Glutamatergic neuron (in vitro differentiated cells): ENCODE measurements around the gene MCTP2. TPM values are rescaled to one million over a fixed set of nuclear protein-coding genes. Genes with fewer than 3 reads are reported as not detected.

ENCODE experiments used
- DNase-seq: peaks from one replicate; pipeline ENCODE4 v3.0.0; 2022
- H3K27ac Mint-ChIP-seq: one replicate; pipeline ENCODE4 v1.8.0; 2020; ENCODE audit warnings: mild to moderate bottlenecking, mixed read lengths, inconsistent platforms; ENCODE audit not compliant: unreplicated experiment
- H3K27me3 Mint-ChIP-seq: one replicate; pipeline ENCODE4 v1.8.0; 2020; ENCODE audit warnings: mild to moderate bottlenecking, moderate library complexity, mixed read lengths, inconsistent platforms; ENCODE audit not compliant: unreplicated experiment
- H3K36me3 Mint-ChIP-seq: one replicate; pipeline ENCODE4 v1.8.0; 2020; ENCODE audit warnings: mild to moderate bottlenecking, mixed read lengths, inconsistent platforms; ENCODE audit not compliant: unreplicated experiment
- H3K4me1 Mint-ChIP-seq: one replicate; pipeline ENCODE4 v1.8.0; 2020; ENCODE audit warnings: mild to moderate bottlenecking, low read depth, mixed read lengths, inconsistent platforms; ENCODE audit not compliant: unreplicated experiment
- H3K4me3 Mint-ChIP-seq: one replicate; pipeline ENCODE4 v1.8.0; 2020; ENCODE audit warnings: mild to moderate bottlenecking, mixed read lengths, inconsistent platforms; ENCODE audit not compliant: unreplicated experiment
- H3K9me3 Mint-ChIP-seq: one replicate; pipeline ENCODE4 v1.8.0; 2020; ENCODE audit warnings: mild to moderate bottlenecking, moderate library complexity, mixed read lengths, inconsistent platforms; ENCODE audit not compliant: unreplicated experiment
- total RNA-seq: library from RNA; stranded (reverse); fragmentation: NEBNext Ultra II Directional; extraction: Animal tissue kit (Norgen Biotek cat#: 25700); gene quantifications from one replicate; pipeline ENCODE4 v1.2.1, GENCODE V29; 2021; ENCODE audit not compliant: unreplicated experiment
- TF ChIP-seq, protein P1 (sequence below): fragments of 200-600 bp; sonication (generic); IDR thresholded peaks from one replicate; pipeline ENCODE4 v1.5.0; 2021; ENCODE audit not compliant: partially characterized antibody, unreplicated experiment

MCTP2 gene
- total RNA-seq, 1 donor from 2014 or later, result 0.44 TPM

DNA sequence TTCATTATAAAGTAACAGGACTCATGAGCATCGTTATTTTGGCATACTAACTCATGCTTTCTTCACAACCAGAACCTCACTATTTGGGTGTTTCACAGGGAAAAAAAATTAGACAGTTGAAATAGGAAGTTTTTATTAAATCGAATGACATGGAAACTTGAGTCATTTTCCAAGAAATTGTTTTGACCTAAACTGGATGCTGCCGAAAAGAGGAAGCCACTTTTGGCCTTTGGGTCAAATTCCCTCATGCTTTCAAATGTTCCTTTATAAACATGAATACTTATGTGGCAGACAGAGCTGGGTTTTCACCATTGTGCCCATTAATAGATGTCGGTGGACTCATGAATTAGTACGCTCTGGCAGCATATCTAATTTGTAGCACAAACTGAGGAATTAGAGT, 224.9 kb downstream of the MCTP2 start:
- Mint-ChIP-seq H3K9me3 (no peaks in the 10 kb centered on the region), H3K4me1 (peaks cover 1% of the 10 kb centered on the region), H3K27me3 (no peaks in the 10 kb centered on the region), H3K4me3 (no peak overlapping the region), H3K36me3 (no peaks in the 10 kb centered on the region), H3K27ac (no peak overlapping the region)
- TF ChIP-seq, protein P1, sequence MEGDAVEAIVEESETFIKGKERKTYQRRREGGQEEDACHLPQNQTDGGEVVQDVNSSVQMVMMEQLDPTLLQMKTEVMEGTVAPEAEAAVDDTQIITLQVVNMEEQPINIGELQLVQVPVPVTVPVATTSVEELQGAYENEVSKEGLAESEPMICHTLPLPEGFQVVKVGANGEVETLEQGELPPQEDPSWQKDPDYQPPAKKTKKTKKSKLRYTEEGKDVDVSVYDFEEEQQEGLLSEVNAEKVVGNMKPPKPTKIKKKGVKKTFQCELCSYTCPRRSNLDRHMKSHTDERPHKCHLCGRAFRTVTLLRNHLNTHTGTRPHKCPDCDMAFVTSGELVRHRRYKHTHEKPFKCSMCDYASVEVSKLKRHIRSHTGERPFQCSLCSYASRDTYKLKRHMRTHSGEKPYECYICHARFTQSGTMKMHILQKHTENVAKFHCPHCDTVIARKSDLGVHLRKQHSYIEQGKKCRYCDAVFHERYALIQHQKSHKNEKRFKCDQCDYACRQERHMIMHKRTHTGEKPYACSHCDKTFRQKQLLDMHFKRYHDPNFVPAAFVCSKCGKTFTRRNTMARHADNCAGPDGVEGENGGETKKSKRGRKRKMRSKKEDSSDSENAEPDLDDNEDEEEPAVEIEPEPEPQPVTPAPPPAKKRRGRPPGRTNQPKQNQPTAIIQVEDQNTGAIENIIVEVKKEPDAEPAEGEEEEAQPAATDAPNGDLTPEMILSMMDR, result no peak
- no peak for DNase-seq

DNA sequence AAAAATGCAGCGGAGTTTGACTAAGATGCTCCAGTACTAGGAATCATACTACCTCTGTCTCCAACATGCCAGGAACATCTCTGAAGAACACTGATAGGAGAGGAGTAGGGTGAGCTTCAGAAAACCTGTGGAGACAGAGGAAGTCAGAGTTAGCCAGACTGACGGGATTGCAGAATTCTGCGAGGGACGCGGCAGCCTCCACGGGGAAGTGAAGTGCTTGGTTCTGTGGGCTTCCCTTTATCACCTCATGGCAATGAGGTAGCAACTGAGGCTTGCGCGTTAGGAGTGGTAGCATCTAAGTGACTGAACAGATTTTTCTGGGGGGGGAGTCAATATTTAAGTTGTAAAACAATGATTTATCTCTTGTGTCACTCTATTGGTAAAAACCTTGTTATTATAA, 226.3 kb downstream of the MCTP2 start:
- TF ChIP-seq, protein P1, result no peak
- no peaks in the 10 kb centered on the region for H3K9me3 Mint-ChIP-seq
- H3K27ac Mint-ChIP-seq, result no peak overlapping the region
- no peaks in the 10 kb centered on the region for H3K4me1 Mint-ChIP-seq
- no peaks in the 10 kb centered on the region for H3K36me3 Mint-ChIP-seq
- no peak for DNase-seq
- H3K4me3 Mint-ChIP-seq, result no peak overlapping the region
- H3K27me3 Mint-ChIP-seq, result no peaks in the 10 kb centered on the region

DNA sequence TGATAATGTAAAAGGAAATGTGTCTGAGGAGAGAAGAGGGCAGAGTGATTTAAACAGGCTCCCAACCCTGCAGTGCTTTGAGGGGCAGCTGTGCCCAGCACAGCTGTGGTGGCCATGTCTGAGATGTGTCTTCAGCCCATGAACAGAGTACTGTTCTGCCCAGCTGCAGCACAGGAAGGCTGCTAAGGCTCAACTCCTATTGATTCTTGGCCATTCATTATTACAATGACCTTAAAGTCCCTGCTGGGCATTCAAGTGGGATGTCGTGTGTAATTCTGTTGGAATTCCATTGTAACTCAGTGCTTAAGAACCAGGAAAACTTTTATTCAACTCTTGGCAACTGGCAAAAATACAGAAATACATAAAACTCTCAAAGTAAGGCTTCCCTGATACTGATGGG, 229.3 kb downstream of the MCTP2 start:
- Mint-ChIP-seq H3K27me3 (no peaks in the 10 kb centered on the region), H3K4me3 (no peak overlapping the region), H3K36me3 (no peaks in the 10 kb centered on the region), H3K9me3 (no peaks in the 10 kb centered on the region), H3K27ac (no peak overlapping the region), H3K4me1 (no peaks in the 10 kb centered on the region)
- no peak for DNase-seq
- TF ChIP-seq, protein P1, result no peak

DNA sequence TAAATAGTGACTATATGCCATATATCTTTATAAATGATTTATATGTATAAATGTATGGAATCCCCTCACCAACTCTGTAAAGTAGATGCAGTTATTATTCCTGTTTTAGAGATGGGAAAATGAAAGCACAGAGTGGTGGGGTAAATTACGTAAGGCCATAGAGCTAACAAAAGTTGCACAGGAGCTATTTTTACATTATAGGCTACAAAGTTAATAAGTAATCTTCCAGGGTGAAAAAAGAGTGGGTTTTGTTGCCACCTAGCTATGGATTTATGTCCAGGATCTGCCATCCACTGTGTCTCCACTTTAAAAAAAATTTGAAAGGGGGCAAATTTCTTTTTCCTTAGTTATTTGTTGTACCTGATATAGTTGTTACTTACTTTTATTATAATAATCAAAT, 235.7 kb downstream of the MCTP2 start:
- no peak for DNase-seq
- TF ChIP-seq, protein P1, result no peak
- no peaks in the 10 kb centered on the region for H3K27me3 Mint-ChIP-seq

DNA sequence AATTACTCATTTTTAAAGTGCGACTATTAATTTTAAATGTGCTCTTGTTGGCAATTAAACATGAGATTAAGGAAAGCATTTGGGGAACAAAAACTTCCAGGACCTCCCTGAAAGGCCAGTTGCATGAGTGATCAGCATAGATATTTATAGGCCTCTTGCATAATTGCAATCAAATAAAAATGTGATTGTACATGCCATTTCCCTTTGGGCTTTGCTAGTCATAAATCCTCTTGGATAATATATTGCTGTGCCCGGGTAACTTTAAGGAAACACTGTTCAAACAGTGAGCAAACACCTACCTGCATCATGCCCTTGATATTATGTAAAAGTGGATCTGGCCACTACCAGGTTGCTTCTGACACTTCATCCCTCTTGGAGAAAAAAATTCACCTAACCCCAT, 239.1 kb downstream of the MCTP2 start:
- H3K36me3 Mint-ChIP-seq, result no peaks in the 10 kb centered on the region
- H3K27ac Mint-ChIP-seq, result no peak overlapping the region
- DNase-seq, result no peak
- peaks cover under 1% of the 10 kb centered on the region for H3K4me1 Mint-ChIP-seq
- H3K4me3 Mint-ChIP-seq, result no peak overlapping the region
- TF ChIP-seq, protein P1, result no peak
- H3K9me3 Mint-ChIP-seq, result no peaks in the 10 kb centered on the region
- no peaks in the 10 kb centered on the region for H3K27me3 Mint-ChIP-seq

More for the DNA sequence above, 235.7 kb downstream of the MCTP2 start:
- no peaks in the 10 kb centered on the region for H3K4me1 Mint-ChIP-seq
- no peak overlapping the region for H3K27ac Mint-ChIP-seq
- no peaks in the 10 kb centered on the region for H3K36me3 Mint-ChIP-seq
- no peak overlapping the region for H3K4me3 Mint-ChIP-seq
- H3K9me3 Mint-ChIP-seq, result no peaks in the 10 kb centered on the region
